Hematopoietic multipotent progenitor cell treated with erythropoietin and hydrocortisone succinate and interleukin-3 and kit ligand, for 6 days (in vitro differentiated cells): ENCODE data around the gene CYB5RL.
"Not testable (repeated sequence)": the region's sequence is repeated elsewhere in the genome, so short reads cannot be mapped to it uniquely, and the experiment has no call there.

Experiments used
- DNase-seq: peaks from one replicate; pipeline ENCODE4 v3.0.0-alpha.2; 2015

The CYB5RL gene, protein sequence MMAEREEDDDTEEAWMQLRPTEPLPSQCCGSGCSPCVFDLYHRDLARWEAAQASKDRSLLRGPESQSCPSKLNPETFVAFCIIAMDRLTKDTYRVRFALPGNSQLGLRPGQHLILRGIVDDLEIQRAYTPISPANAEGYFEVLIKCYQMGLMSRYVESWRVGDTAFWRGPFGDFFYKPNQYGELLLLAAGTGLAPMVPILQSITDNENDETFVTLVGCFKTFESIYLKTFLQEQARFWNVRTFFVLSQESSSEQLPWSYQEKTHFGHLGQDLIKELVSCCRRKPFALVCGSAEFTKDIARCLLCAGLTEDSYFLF

GRCh38 chr1:54199765-54200518, at the start of gene CYB5RL, which contains the start of gene MRPL37:
TSS of gene CYB5RL (minus strand) at chr1:54200030. CDS start at chr1:54195616, 4,414 bp downstream.
TSS of gene MRPL37 (plus strand) at chr1:54200167. CDS start at chr1:54200244, 77 bp downstream.
- peak; percentile 99 for DNase-seq

DNA sequence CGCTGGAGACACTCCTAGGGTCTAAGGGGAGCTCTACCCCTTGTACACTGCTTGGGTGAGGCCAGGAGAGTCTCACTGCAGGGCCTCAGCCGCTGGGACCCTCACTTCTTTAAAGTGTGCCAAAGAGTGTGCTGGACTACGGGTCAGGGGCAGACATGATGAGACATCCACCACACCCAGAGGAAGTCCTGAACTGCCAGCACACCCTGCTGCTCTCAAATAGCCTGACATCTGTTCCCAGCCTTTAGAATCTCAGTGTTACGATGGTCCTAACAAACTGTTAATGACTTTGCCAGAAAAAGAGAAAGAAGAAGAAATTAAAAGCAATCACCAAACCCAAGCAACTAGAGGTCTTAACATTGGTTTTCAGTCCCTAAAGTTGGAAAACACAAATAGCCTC, 49.1 kb upstream of the CYB5RL start:
- DNase-seq: no peak

- no peak for DNase-seq
Measured at GRCh38 chr1:54247863-54248515, 48.2 kb upstream of the CYB5RL start.

DNA sequence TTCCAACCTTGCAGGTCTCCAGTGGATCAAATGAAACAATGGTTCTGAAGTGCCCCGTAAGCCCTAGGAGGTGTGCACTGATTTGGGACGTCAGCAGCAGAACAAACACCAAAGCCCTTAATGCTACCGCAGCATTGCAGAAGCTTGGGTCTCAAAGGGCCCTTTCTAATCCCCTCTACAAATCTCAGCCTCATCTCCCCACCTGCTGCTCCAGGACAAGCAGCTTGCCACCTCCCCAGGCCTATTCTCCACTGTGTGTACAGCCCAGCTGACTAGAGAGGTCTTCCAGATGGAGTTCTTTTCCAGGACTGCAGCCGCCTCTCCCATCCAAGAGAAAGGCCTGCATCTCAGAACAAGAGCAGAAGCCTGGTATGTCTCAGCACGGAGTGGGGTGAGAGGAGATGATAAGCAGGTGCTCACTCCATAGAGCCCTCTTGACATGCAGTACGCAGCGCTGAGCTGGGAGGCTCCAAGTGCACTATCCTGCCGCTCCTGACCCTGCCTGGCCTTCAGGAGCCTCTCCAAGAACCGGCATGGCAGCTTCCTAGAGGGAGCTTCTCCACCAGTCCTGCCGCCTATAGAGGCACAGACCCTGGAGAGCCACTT, 46.4 kb upstream of the CYB5RL start:
- DNase-seq: no peak

- no peak for DNase-seq
Measured at GRCh38 chr1:54245501-54245900, 45.7 kb upstream of the CYB5RL start.

GRCh38 chr1:54244655-54245054, 44.8 kb upstream of the CYB5RL start:
- no peak for DNase-seq

GRCh38 chr1:54243022-54243421, 43.2 kb upstream of the CYB5RL start:
- no peak for DNase-seq

DNA sequence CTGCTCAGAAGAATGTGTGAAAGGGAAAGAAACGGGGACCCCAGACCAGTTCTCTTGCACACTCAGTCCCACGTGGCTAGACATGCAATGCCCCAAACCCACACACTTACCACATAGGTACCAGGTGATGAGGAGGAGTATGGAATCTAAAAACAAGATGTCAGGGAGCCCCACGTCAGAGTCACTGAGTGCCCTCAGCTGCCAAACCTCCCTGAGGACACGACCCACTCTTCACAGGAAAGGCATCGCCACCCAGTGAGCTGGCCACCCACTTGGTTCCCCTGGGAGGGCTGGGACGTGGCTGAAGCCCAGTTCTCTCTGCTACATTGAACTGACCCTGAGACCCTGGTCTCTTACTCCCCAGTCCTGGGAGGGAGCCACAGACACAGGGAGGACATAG, 41.5 kb upstream of the CYB5RL start:
- no peak for DNase-seq

DNA sequence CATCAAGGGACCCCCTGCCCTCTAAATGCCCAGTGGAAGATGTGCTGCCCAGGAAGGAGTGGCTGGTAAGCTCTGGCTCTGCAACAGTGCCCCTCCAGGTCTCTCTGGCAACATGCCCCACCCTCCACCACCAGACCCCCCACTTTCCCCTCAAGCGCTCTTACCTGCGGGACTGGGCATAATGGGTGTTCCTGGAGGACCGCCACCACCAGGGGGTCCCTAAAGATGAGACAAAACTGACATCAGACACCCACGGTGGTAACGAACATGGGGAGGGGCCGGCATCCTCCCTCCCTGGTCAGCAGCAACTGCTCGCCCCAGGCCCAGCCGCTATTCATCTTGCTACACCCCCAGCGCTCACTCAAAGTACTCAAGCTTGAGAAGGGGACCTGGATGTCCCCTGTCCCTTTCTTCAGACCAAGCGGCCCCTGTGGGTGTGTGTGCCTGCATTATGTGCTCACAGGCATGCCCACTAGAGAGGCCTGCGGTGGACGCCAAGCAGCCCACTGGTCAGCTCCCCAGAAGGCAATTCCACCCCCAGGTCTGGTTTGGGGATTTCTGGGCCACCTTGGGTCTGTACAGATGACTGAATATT, 41.0 kb upstream of the CYB5RL start:
- no peak for DNase-seq

- DNase-seq: no peak
Measured at GRCh38 chr1:54239631-54240031, 39.8 kb upstream of the CYB5RL start.

DNA sequence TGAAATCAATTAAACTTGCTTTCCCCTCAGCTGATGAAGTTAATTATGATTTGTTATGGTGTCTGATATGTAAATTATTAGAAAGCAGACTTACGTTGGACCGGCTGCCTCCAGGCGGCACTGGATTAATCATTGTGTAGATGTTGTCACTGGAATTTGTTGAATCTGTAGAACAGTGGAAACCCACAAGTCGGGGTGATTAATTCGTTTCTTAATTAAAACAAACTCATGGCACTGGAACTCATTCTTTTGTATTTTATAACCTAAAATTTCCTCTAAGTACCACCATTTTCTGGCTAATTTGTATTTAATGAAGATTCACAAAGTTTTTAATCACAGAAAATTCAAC, 39.2 kb upstream of the CYB5RL start:
- no peak for DNase-seq

- peak; percentile 63 for DNase-seq
Measured at GRCh38 chr1:54238353-54239034, 38.7 kb upstream of the CYB5RL start.

GRCh38 chr1:54237586-54237985, 37.8 kb upstream of the CYB5RL start:
- no peak for DNase-seq

GRCh38 chr1:54234284-54234683, 34.5 kb upstream of the CYB5RL start:
- no peak for DNase-seq

DNA sequence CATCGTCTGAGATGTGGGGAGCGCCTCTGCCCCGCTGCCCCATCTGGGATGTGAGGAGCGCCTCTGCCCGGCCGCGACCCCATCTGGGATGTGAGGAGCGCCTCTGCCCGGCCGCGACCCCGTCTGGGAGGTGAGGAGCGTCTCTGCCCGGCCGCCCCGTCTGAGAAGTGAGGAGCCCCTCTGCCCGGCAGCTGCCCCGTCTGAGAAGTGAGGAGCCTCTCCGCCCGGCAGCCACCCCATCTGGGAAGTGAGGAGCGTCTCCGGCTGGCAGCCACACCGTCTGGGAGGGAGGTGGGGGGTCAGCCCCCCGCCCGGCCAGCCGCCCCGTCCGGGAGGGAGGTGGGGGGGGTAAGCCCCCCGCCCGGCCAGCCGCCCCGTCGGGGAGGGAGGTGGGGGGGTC, 33.4 kb upstream of the CYB5RL start:
- not testable (repeated sequence) for DNase-seq

DNA sequence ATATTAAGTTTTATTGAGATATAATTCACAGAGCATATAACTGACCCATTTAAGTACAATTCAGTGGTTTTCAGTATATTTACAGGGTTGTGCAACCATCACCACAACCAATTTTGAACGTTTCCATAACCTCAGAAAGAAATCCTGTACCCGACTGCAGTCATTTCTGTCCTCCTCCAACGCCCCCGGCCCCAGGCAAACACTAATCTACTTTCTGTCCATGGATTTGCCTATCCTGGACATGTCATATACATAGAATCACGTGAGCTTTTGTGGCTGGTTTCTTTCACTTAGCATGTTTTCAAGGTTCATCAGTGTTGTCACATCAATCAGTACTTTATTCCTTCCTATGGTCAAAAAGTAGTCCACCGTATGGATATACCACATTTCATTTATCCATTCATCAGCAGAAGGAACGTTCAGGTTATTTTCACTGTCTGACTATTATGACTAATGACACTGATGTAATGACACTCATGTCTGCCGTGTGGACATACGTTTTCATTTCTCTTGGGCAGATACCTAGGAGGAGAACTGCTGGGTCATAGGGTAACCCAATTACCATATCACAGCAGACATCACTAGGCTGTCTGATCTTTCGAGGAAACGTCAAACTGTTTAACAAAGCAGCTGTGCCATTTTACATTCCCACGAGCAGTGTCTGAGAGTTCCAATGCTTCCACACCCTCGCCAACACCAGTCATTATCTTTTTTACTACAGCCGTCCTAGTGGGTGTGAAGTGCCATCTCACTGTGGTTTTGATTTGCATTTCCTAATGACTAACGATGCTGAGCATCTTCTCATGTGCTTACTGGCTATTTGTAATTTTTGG, 30.9 kb upstream of the CYB5RL start:
- DNase-seq: peak; percentile 88

DNA sequence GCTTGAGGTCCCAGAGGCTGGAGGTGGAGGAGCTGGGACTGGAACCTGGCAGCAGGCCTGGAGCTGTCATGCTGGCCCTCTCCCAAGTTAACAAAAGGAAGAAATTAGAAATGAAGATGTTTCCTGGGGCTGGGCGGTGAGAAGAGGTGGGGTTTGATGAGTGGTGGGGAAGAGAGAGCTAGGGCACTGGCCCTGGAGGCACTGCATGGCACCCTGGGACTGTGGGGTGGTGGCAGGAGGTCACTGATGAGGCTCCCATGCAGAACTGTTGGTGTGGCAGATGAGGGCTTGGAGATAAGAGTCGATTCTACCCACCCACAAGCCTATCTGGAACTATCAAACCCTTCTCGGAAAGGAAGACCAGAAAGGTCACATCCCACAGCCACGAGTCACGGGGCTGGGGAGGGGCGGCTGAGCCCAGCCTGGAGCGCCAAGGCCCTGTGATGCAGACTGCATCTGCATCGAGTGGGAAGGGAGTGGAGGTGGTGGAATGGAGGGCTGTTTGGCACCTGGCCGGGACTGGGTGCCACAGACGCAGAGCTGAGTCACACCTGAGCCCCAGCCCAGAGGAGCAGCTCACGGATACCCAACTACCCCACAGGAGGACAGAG, 29.6 kb upstream of the CYB5RL start:
- peak; percentile 98 for DNase-seq

DNA sequence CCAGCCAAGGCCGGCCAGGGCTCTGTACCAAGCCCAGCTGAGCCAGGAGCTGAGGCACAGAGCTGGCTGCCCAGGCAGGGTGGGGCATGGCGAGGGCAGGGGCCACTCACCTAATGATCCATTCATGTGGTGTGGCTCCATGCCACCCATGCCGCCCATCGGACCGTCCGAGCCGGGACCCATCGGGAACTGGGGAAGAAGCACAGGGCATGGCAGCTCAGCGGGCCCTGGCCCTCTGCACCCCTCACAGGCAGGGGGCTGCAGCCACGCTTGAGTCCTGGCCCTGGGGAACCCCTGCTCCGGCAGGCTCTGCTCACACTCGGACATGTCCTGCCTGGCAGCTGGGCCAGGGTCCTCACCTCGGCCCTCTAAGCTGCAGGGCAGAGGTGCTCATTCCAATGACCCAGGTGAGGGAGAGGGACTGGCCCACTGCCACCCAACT, 28.8 kb upstream of the CYB5RL start:
- DNase-seq: no peak

DNA sequence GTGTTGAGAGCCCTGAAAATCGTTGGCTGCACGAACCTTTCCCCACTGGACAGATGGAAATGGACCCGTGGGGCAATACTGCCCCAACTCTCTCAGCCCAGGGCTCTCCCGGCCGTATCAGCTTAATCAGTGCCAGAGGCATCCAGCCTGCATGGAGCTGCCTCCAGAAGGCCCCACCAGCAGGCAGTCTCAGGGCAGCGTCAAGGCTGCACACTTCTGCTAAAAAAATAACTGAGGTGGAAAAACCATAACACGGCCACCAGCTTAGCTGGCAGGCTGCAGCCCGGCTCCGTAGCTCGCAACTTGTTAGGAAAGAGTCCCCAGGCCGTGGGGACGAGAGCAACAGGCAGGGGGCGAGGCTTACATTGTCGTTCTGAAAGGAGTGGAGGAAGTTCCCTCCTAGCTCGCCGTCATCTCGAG, 28.1 kb upstream of the CYB5RL start:
- DNase-seq: peak; percentile 44

DNA sequence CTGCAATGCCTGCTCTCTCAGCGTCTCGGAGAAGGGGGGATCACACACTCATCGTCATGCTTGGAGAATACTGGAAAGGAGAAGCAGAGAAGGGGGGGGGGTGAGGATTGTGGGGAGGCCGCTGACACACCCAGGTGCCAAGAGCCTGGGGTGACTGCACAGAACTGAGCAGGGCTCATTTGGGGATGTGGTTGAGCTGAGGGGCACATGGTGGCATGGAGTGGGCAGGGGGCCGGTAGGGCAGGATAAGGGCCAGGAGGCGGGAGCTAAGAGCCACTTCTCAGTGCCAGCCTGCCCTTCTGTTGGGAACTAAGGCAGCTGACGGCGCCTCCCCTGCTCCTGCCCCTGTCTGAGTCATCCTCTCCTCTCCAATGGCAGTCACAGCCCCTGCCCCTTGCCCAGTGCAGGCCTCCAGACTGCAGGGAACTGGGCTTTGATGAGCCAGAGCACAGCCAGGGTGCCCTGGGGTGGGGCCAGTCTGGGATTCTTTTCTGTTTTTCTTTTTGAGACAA, 27.3 kb upstream of the CYB5RL start:
- DNase-seq: peak; percentile 80
